GM13976 (cell line): Measurements from ENCODE around the gene EP400.

Experiments
- DNase-seq: peaks from one replicate; pipeline ENCODE4 v3.0.0; 2012; ENCODE audit warnings: low spot score
- in situ Hi-C: fragments of 300-500 bp; cut with MboI; formaldehyde crosslinking; loops from one replicate; pipeline ENCODE4 v1.12.0; 2022; ENCODE audit warnings: low sequenced_read_pairs, mixed read lengths, inconsistent platforms; ENCODE audit not compliant: unreplicated experiment
- TF ChIP-seq, protein P1 (sequence below): IDR thresholded peaks from 2 replicates; pipeline ENCODE4 v1.5.1; 2012; ENCODE audit warnings: borderline replicate concordance, mild to moderate bottlenecking; ENCODE audit not compliant: insufficient read depth; ENCODE audit errors: extremely low read depth, missing control alignments, control extremely low read depth

EP400 gene

DNA sequence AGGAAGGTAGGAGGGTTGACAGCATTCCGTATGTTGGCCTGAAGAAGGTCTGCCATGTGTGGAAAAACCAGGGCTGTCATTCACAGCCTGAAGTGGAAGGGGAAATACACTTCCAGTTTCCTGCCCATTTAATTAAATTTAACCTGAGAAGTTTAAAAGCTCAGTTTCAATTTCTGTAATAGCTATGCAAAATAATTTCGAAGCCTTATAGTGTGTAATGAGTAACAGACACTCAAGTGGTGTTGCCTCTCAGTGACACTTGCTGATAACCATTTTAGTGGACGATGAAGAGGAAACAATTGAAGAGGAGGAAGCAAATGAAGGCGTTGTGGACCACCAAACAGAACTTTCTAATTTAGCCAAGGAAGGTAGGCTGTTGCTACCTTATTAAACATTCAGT, 44.8 kb downstream of the EP400 start:
- in situ Hi-C loops = no loop called here
- TF ChIP-seq, protein P1, sequence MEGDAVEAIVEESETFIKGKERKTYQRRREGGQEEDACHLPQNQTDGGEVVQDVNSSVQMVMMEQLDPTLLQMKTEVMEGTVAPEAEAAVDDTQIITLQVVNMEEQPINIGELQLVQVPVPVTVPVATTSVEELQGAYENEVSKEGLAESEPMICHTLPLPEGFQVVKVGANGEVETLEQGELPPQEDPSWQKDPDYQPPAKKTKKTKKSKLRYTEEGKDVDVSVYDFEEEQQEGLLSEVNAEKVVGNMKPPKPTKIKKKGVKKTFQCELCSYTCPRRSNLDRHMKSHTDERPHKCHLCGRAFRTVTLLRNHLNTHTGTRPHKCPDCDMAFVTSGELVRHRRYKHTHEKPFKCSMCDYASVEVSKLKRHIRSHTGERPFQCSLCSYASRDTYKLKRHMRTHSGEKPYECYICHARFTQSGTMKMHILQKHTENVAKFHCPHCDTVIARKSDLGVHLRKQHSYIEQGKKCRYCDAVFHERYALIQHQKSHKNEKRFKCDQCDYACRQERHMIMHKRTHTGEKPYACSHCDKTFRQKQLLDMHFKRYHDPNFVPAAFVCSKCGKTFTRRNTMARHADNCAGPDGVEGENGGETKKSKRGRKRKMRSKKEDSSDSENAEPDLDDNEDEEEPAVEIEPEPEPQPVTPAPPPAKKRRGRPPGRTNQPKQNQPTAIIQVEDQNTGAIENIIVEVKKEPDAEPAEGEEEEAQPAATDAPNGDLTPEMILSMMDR = no peak
- peak; percentile 56 for DNase-seq

DNA sequence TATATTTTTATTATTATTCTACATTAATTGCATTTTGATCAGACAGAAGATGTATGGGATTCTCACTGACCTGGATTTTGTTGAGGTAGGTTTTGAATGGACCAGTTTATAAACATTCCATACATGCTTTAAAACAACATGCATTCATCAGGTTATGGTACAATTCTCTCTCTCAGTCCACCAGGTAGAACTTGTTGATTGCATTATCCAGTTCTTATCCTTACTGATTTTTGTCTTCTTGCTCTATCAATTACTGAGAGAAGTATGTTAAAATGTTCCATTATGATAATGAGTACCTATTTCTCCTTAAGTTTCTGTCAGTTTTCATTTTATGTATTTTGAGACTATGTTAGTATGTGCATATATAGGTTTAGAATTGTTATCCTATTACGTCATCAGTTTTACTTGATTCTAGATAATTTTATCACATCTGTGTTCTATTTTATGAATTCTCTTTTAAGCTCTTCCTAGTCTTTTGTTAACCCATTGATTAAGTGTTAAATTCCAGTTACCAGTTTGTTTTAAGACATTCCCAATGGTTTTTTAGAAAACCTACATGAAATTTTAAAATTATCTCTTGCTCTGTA, 50.6 kb downstream of the EP400 start:
- DNase-seq = no peak
- in situ Hi-C loops = no loop called here
- TF ChIP-seq, protein P1 = no peak

DNA sequence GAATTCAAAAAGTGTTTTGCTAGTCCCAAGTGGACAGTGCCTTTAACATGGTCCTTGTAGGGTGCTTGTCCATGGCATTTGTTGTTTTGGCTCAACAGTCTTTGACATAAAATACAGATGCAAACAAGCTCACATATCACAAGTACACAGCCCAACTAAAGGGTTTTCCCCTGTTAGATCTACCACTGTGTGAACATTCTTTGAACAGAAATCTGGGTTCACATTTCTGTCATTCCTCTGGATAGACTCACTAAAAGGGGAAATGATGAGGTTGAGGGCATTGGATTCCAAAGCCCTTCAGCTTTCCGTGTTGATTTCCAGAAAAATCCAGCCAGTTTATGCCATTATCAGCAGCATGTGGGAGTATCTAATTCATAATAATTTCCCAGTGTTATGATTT, 54.1 kb downstream of the EP400 start:
- TF ChIP-seq, protein P1 = no peak
- in situ Hi-C loops = no loop called here

DNA sequence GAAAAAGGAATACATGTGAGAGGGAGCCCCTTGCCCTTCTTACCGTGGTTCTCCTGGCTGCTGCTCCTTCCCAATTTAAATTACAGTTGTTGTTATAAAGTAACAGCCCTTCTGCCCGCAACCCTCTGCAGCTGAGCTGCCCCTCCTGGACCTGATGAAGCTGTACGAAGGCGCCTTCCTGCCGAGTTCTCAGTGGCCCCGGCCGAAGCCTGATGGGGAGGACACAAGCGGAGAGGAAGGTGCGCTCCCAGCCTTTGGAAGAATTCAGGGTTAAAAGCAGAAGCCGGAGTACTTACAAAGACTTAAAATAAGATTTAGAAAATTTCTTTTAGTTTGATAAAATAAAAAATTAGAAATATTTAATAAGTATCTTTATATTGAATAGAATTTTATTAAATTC, 55.2 kb downstream of the EP400 start:
- TF ChIP-seq, protein P1 = no peak
- no peak for DNase-seq
- in situ Hi-C loops = no loop called here

More for the DNA sequence above, 54.1 kb downstream of the EP400 start:
- no peak for DNase-seq

DNA sequence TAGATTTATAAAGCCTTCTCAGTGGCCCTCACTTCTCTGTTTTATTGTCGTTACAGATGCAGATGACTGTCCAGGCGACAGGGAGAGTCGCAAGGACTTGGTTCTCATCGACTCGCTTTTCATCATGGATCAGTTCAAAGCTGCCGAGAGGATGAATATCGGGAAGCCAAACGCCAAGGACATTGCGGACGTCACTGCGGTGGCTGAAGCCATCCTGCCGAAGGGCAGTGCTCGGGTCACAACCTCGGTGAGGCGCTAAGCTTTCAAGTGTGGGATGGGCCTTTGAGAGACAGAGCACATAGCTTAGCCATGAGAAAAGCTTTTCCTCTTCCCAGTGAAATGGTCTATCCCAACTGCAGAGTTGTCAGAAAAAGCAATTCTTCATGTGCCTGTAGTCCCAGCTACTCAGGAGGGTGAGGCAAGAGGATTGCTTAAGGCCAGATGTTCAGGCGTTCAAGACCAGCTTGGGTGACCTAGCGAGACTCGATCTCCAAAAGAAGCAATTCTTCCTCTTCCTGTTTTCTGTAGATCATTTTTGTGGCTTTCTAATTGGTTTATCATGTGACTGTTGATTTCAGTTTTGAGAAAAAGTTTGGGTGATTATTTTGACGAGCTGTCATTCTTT, 56.4 kb downstream of the EP400 start:
- DNase-seq = no peak
- TF ChIP-seq, protein P1 = no peak
- in situ Hi-C loops = no loop called here

DNA sequence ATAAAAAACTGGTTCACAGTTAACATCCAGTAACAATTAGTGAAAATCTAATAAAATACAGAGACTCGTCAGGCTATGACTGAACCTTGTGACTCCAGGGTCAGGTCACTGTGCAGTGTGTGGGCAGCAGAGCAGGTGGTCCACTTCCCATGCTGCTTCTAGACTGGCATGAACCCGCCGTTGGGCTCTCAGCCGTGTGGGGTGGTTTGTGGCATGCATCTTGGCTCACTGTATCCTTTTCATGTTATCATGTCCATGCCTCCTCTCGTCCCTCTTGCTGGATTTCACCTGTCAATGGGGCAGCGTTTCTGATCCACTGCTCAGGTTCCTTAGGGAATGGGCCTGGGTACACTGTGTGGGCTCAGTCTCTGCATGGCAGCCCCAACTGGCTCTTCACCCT, 57.3 kb downstream of the EP400 start:
- TF ChIP-seq, protein P1 = no peak
- in situ Hi-C loops = no loop called here
- no peak for DNase-seq

DNA sequence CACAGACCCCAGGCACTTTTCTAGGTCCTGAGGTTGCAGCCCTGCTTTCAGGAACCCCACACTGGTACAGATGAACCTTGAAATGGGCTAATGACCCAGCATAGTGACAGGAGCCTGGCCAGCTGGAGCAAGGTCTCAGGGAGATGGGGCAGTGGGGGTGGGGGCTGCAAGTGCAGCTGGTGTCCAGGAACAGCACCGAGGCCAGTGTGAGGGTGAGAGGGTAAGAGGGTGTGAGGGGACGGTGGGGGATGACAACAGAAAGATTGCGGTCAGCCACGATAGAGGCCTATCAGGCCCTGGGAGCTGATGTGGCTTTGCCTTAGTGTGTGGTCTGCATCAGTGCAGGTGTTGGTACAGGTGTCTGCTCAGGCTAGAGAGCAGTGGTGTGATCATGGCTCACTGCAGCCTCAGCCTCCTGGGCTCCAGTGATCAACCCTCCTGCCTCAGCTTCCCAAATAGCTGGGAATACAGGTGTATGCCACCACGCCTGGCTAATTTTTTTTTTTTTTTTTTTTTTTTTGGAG, 59.7 kb downstream of the EP400 start:
- DNase-seq = no peak
- TF ChIP-seq, protein P1 = no peak
- in situ Hi-C loops = no loop called here
